ENCODE measurements around the gene TRNP1. TPM values are rescaled to one million over a fixed set of nuclear protein-coding genes. Genes with fewer than 3 reads are reported as not detected.
A peak's percentile ranks its signal among the peaks of the same experiment; 100 is the strongest.
"Not testable (repeated sequence)": the region's sequence is repeated elsewhere in the genome, so short reads cannot be mapped to it uniquely, and the experiment has no call there.

TRNP1 gene, protein sequence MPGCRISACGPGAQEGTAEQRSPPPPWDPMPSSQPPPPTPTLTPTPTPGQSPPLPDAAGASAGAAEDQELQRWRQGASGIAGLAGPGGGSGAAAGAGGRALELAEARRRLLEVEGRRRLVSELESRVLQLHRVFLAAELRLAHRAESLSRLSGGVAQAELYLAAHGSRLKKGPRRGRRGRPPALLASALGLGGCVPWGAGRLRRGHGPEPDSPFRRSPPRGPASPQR
- total RNA-seq (10 to 100 TPM; 15.0 to 16.3 TPM), polyA plus RNA-seq (10 to 100 TPM; 15.2 to 30.8 TPM)
- long read RNA-seq, donor 1, partial matches to known transcripts: 0 of 2 reads
- long read RNA-seq, donor 1, other reads (novel, unspliced or antisense): 2 of 2 reads
- long read RNA-seq, donor 2, transcript TRNP1-201 (2 exons, 1,958 nt): major isoform, 16 of 23 reads
- long read RNA-seq, donor 2, partial matches to known transcripts: 2 of 23 reads
- long read RNA-seq, donor 2, other reads (novel, unspliced or antisense): 2 of 23 reads

DNA sequence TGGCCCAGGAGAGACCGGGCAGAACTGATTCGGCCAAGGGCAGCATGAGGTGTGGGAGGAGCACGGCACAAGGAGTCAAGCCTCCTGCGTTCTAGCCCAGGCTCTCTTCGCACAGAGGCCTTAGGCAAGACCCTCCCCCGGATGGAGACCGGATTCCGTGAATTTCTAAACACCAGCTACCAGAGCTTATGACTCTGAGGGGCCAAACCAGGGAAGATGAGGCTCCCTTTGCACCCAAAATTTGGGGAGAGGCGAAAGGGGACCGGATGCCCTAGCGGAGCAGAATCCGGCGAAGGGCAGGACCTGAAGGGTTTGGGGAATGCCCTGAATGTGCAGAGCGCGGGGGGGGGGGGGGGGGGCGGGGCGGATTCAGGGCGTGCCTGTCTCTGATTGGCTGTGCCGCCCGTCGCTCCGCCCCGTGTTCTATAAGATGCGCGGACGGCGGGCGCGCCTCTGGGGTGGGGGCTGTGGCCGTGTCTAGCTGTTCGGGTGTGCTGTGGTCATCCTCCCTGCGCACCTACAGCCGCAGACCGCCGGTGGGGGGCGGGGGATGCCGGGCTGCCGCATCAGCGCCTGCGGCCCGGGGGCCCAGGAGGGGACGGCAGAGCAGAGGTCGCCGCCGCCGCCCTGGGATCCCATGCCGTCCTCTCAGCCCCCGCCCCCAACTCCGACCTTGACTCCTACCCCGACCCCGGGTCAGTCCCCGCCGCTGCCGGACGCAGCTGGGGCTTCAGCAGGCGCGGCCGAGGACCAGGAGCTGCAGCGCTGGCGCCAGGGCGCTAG, at the start of gene TRNP1:
Gene TRNP1, plus strand, starts transcription at position 456 of the 783 bp plus-strand sequence. Its CDS starts 95 bp downstream, at position 551.
- Histone ChIP-seq H3K9me3 (ENCODE audit: control insufficient read depth, low read length) (no peaks in the 10 kb centered on the region), H3K27me3 (ENCODE audit: control insufficient read depth in 1 of 2, insufficient read depth in 2 of 2, low read length in 1 of 2) (peaks cover 0 to 2% of the 10 kb centered on the region in 2 donors), H3K27ac (ENCODE audit: low read depth in 1 of 2, low read length in 2 of 2) (peak within 1 kb of the TSS in 1 of 2 donors; percentile 64), H3K4me1 (ENCODE audit: control insufficient read depth in 1 of 2, insufficient read depth in 2 of 2, low read length in 2 of 2) (no peaks in the 10 kb centered on the region), H3K36me3 (ENCODE audit: control insufficient read depth in 1 of 2, insufficient read depth in 2 of 2, low read length in 1 of 2) (no peaks in the 10 kb centered on the region), H3K4me3 (ENCODE audit: low read length in 2 of 2) (peak within 1 kb of the TSS; percentile 6 to 68)
- WGBS, 2 donors: 2% methylated on average over 45 to 60 of the region's 61 CpGs
- ATAC-seq (ENCODE audit: low FRiP score) (peak; percentile 65), DNase-seq (peak; percentile 81 to 89)
- intact Hi-C loops (cut with DNase I): no loop called here

DNA sequence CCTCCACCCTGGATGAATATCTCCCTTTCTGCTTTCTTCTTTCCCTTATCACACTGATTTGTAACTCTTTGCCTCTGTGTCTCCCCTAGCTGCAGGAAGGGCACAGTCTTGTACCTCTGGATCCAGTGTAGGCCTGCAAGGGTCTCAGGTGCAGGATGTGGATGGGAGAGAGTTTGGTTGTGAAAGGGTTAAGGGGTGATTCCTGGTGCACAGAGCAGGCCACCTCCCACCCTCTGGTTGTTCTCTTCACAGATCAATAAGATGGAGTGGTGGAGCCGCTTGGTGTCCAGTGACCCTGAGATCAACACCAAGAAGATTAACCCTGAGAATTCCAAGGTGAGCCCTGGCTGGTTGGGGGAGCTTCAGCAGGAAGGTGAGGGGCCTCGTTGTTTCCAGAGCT, 48.4 kb upstream of the TRNP1 start:
- Histone ChIP-seq H3K9me3 (ENCODE audit: control insufficient read depth, low read length) (no peaks in the 10 kb centered on the region), H3K4me3 (ENCODE audit: low read length in 2 of 2) (no peak overlapping the region), H3K36me3 (ENCODE audit: control insufficient read depth in 1 of 2, insufficient read depth in 2 of 2, low read length in 1 of 2) (peaks cover 2 to 9% of the 10 kb centered on the region in 2 donors), H3K4me1 (ENCODE audit: control insufficient read depth in 1 of 2, insufficient read depth in 2 of 2, low read length in 2 of 2) (no peaks in the 10 kb centered on the region), H3K27ac (ENCODE audit: low read depth in 1 of 2, low read length in 2 of 2) (no peak overlapping the region), H3K27me3 (ENCODE audit: control insufficient read depth in 1 of 2, insufficient read depth in 2 of 2, low read length in 1 of 2) (no peaks in the 10 kb centered on the region)
- intact Hi-C loops (cut with DNase I): no loop called here
- DNase-seq: no peak
- 78 to 79% methylated on average over 2 of the region's 2 CpGs for WGBS, 2 donors
- ATAC-seq (ENCODE audit: low FRiP score): no peak

DNA sequence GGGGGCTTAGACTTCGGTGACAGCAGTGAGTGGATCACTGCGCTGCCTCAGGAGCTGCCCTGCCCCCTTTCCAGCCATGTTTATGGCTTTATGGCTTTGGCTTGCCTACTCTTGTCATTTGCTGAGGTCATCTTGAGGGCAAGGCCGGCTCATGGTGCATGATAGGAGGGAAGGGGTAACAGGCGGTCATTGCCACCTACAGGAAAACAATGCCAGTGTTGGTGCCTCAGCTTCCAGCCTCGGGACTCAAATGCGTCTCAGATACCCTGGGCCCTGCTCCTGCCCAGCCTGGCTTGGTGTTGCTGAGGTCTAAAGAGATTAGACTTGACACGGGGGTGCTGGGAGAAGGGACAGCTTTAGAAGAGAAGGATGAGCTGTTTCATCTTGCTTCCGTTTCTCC, 47.8 kb upstream of the TRNP1 start:
- no peaks in the 10 kb centered on the region for H3K4me1 ChIP-seq (ENCODE audit: control insufficient read depth in 1 of 2, insufficient read depth in 2 of 2, low read length in 2 of 2)
- H3K4me3 ChIP-seq (ENCODE audit: low read length in 2 of 2): no peak overlapping the region
- intact Hi-C loops (cut with DNase I): no loop called here
- DNase-seq (no peak), ATAC-seq (ENCODE audit: low FRiP score) (no peak)
- 80 to 84% methylated on average over 7 to 8 of the region's 8 CpGs for WGBS, 2 donors
- no peaks in the 10 kb centered on the region for H3K27me3 ChIP-seq (ENCODE audit: control insufficient read depth in 1 of 2, insufficient read depth in 2 of 2, low read length in 1 of 2)
- H3K27ac ChIP-seq (ENCODE audit: low read depth in 1 of 2, low read length in 2 of 2): no peak overlapping the region
- H3K36me3 ChIP-seq (ENCODE audit: control insufficient read depth in 1 of 2, insufficient read depth in 2 of 2, low read length in 1 of 2): peaks cover 2 to 9% of the 10 kb centered on the region in 2 donors
- H3K9me3 ChIP-seq (ENCODE audit: control insufficient read depth, low read length): no peaks in the 10 kb centered on the region

DNA sequence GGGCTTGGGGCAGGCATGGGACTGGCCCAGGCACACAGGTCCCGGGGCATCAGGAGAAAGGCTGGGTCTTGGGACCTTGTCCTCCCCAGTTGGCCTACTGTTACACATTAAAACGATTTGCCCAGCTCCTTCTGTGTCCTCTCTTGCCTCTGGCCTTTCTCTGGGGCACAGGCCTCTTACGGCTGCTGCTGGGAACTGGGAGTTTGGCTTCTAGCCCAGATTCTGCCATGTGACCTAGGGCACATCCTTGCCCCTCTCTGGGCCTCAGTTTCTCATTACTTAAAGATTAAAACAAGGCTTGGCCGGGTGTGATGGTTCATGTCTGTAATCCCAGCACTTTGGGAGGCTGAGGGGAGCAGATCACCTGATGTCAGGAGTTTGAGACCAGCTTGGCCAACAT, 47.2 kb upstream of the TRNP1 start:
- DNase-seq (no peak), ATAC-seq (ENCODE audit: low FRiP score) (no peak)
- Histone ChIP-seq H3K27me3 (ENCODE audit: control insufficient read depth in 1 of 2, insufficient read depth in 2 of 2, low read length in 1 of 2) (no peaks in the 10 kb centered on the region), H3K9me3 (ENCODE audit: control insufficient read depth, low read length) (no peaks in the 10 kb centered on the region), H3K4me1 (ENCODE audit: control insufficient read depth in 1 of 2, insufficient read depth in 2 of 2, low read length in 2 of 2) (no peaks in the 10 kb centered on the region), H3K4me3 (ENCODE audit: low read length in 2 of 2) (no peak overlapping the region), H3K36me3 (ENCODE audit: control insufficient read depth in 1 of 2, insufficient read depth in 2 of 2, low read length in 1 of 2) (peaks cover 2 to 9% of the 10 kb centered on the region in 2 donors), H3K27ac (ENCODE audit: low read depth in 1 of 2, low read length in 2 of 2) (no peak overlapping the region)
- intact Hi-C loops (cut with DNase I): no loop called here
- WGBS, 2 donors: 65 to 77% methylated on average over 4 of the region's 4 CpGs

DNA sequence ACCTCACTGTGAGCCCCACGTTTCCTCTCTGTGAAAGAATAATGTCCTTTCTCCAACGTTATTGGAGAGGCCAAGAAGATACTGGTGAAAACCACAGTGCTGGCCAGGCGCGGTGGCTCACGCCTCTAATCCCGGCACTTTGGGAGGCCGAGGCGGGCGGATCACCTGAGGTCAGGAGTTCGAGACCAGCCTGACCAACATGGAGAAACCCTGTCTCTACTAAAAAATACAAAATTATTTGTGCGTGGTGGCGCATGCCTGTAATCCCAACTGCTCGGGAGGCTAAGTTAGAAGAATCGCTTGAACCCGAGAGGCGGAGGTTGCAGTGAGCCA, 44.8 kb upstream of the TRNP1 start:
- H3K36me3 ChIP-seq (ENCODE audit: control insufficient read depth in 1 of 2, insufficient read depth in 2 of 2, low read length in 1 of 2); ATAC-seq (ENCODE audit: low FRiP score); DNase-seq; H3K4me3 ChIP-seq (ENCODE audit: low read length in 2 of 2); H3K27me3 ChIP-seq (ENCODE audit: control insufficient read depth in 1 of 2, insufficient read depth in 2 of 2, low read length in 1 of 2); H3K9me3 ChIP-seq (ENCODE audit: control insufficient read depth, low read length); intact Hi-C loops (cut with DNase I); H3K27ac ChIP-seq (ENCODE audit: low read depth in 1 of 2, low read length in 2 of 2); H3K4me1 ChIP-seq (ENCODE audit: control insufficient read depth in 1 of 2, insufficient read depth in 2 of 2, low read length in 2 of 2): not testable (repeated sequence)
- WGBS, 2 donors: 89 to 94% methylated on average over 14 to 16 of the region's 16 CpGs

DNA sequence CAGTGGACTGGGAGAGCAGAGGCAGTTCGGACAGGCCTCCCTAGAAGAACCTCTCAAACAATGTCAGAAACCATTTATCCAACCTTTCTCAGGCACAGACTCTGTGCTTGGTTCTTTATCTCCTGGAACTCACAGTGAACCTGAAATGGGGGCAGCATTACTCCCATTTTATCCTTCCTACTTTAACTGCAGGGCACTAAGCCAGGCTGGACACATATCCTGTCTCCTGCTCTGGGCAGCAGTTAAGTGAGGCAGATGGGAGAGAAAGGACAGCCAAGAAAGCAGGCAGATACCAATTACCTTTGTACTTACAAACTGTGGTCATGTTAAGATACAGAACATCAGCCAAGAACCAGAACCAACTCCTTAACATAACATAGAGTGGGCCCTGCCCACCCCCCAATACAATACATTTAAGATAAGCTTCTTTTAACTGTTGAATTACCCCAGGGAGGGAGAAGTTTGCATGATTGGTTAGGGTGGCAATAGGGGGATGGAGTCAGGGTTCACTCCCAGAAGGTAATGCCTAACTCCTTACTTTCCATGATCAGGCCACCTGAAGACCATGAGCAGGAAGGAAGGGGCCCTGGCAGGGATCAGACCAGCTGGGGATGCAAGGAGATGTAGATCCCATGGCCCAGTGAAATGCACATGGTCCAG, 44.1 kb upstream of the TRNP1 start:
- intact Hi-C loops (cut with DNase I): no loop called here
- Histone ChIP-seq H3K36me3 (ENCODE audit: control insufficient read depth in 1 of 2, insufficient read depth in 2 of 2, low read length in 1 of 2) (peaks cover 0 to 6% of the 10 kb centered on the region in 2 donors), H3K9me3 (ENCODE audit: control insufficient read depth, low read length) (no peaks in the 10 kb centered on the region), H3K4me1 (ENCODE audit: control insufficient read depth in 1 of 2, insufficient read depth in 2 of 2, low read length in 2 of 2) (no peaks in the 10 kb centered on the region), H3K27ac (ENCODE audit: low read depth in 1 of 2, low read length in 2 of 2) (no peak overlapping the region), H3K27me3 (ENCODE audit: control insufficient read depth in 1 of 2, insufficient read depth in 2 of 2, low read length in 1 of 2) (no peaks in the 10 kb centered on the region), H3K4me3 (ENCODE audit: low read length in 2 of 2) (no peak overlapping the region)
- ATAC-seq (ENCODE audit: low FRiP score) (no peak), DNase-seq (no peak)
- WGBS, 2 donors: 73 to 76% methylated on average over 1 of the region's 1 CpG

DNA sequence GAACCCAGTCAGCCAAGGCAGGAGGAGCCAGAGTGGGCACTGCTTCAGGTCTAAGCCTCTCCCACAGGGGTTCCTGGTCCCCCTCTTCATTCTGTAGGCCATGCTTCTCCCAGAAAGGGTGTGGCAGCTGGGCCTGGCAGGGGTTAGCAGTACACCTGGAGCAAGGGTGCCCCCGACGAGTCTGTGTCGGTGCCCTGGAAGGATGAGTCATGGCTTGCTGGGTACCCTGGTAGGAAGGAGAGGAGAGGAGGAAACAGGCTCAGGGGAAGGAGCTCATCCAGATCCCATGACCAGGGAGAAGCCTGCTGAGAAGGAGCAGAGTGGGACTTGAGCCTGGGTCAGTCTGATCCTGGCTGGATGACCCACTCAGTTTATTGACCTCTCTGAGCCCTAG, 43.6 kb upstream of the TRNP1 start:
- no peak for DNase-seq
- Histone ChIP-seq H3K4me1 (ENCODE audit: control insufficient read depth in 1 of 2, insufficient read depth in 2 of 2, low read length in 2 of 2) (no peaks in the 10 kb centered on the region), H3K36me3 (ENCODE audit: control insufficient read depth in 1 of 2, insufficient read depth in 2 of 2, low read length in 1 of 2) (peaks cover 0 to 6% of the 10 kb centered on the region in 2 donors), H3K4me3 (ENCODE audit: low read length in 2 of 2) (no peak overlapping the region), H3K27ac (ENCODE audit: low read depth in 1 of 2, low read length in 2 of 2) (no peak overlapping the region), H3K27me3 (ENCODE audit: control insufficient read depth in 1 of 2, insufficient read depth in 2 of 2, low read length in 1 of 2) (no peaks in the 10 kb centered on the region), H3K9me3 (ENCODE audit: control insufficient read depth, low read length) (no peaks in the 10 kb centered on the region)
- ATAC-seq (ENCODE audit: low FRiP score): no peak
- WGBS, 2 donors: 73 to 74% methylated on average over 3 of the region's 3 CpGs
- intact Hi-C loops (cut with DNase I): no loop called here

DNA sequence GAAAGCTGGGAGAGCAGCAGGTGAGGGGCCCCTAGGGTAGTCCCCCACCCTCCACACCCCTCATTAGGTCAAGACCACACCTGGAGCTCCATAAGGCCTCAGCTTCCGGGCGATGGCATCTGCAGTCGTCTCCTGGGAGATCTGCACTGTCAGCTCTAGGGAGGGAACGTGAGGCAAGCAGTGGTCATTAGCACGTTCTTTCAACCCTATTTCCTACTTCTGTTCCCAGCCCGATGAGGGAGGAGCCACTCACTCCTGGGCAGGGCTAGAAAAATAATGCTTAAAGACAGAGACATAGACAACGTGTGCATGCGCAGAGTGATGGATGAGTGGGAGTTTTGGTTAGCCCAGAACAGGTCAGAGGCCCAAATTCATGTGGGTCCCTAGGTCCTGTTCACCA, 42.9 kb upstream of the TRNP1 start:
- H3K4me1 ChIP-seq (ENCODE audit: control insufficient read depth in 1 of 2, insufficient read depth in 2 of 2, low read length in 2 of 2): no peaks in the 10 kb centered on the region
- peaks cover 0 to 4% of the 10 kb centered on the region in 2 donors for H3K36me3 ChIP-seq (ENCODE audit: control insufficient read depth in 1 of 2, insufficient read depth in 2 of 2, low read length in 1 of 2)
- intact Hi-C loops (cut with DNase I): no loop called here
- H3K27ac ChIP-seq (ENCODE audit: low read depth in 1 of 2, low read length in 2 of 2): no peak overlapping the region
- H3K9me3 ChIP-seq (ENCODE audit: control insufficient read depth, low read length): no peaks in the 10 kb centered on the region
- 53 to 54% methylated on average over 8 of the region's 8 CpGs for WGBS, 2 donors
- no peak for DNase-seq
- ATAC-seq (ENCODE audit: low FRiP score): no peak
- H3K27me3 ChIP-seq (ENCODE audit: control insufficient read depth in 1 of 2, insufficient read depth in 2 of 2, low read length in 1 of 2): no peaks in the 10 kb centered on the region
- H3K4me3 ChIP-seq (ENCODE audit: low read length in 2 of 2): no peak overlapping the region

All from aorta (tissue), 5 donors.